Suprapubic skin (tissue), 4 donors: ENCODE measurements around the gene DIAPH2. TPM values are rescaled to one million over a fixed set of nuclear protein-coding genes. Genes with fewer than 3 reads are reported as not detected.

ENCODE experiments used
- DNase-seq, 2 donors: peaks; one replicate each; pipeline ENCODE4 v3.0.0-alpha.2; 2019; ENCODE audit warnings: low spot score in 2 of 2
- H3K27ac ChIP-seq: fragments of 200-600 bp; sonication (generic); one replicate; pipeline ENCODE4 v1.5.1; 2019
- H3K27me3 ChIP-seq: fragments of 200-600 bp; sonication (generic); one replicate; pipeline ENCODE4 v1.5.1; 2019
- H3K36me3 ChIP-seq: fragments of 200-600 bp; sonication (generic); one replicate; pipeline ENCODE4 v1.5.1; 2019
- H3K4me1 ChIP-seq: fragments of 200-600 bp; sonication (generic); one replicate; pipeline ENCODE4 v1.5.1; 2019
- H3K4me3 ChIP-seq: fragments of 200-600 bp; sonication (generic); one replicate; pipeline ENCODE4 v1.5.1; 2019; ENCODE audit warnings: mild to moderate bottlenecking
- H3K9me3 ChIP-seq: fragments of 200-600 bp; sonication (generic); one replicate; pipeline ENCODE4 v1.5.1; 2019
- CTCF ChIP-seq, 2 donors: fragments of 200-600 bp in 1 of 2; fragments of 450-650 bp in 1 of 2; sonication (generic) in 1 of 2; IDR thresholded peaks; one replicate each; pipeline ENCODE4 v1.5.1; 2016 to 2019; ENCODE audit warnings: antibody characterized with exemption in 2 of 2, mild to moderate bottlenecking in 1 of 2, moderate library complexity in 1 of 2
- EP300 ChIP-seq: sonication (generic); formaldehyde crosslinking; IDR thresholded peaks from one replicate; pipeline ENCODE4 v1.6.1; 2017; ENCODE audit warnings: antibody characterized with exemption
- POLR2A ChIP-seq, 2 donors: fragments of 450-650 bp; IDR thresholded peaks; one replicate each; pipeline ENCODE4 v1.6.1; 2017; ENCODE audit warnings: antibody characterized with exemption in 2 of 2, mild to moderate bottlenecking in 2 of 2, moderate library complexity in 2 of 2
- POLR2AphosphoS5 ChIP-seq, 3 donors: sonication (generic); formaldehyde crosslinking; IDR thresholded peaks; one replicate each; pipeline ENCODE4 v1.6.1; 2017; ENCODE audit warnings: antibody characterized with exemption in 3 of 3
- WGBS: methylation state at CpG from one replicate; pipeline ENCODE4 v1.1.5; 2018; 5-methylcytosine and 5-hydroxymethylcytosine counted together
- total RNA-seq, 4 donors: library from RNA; depleted of rRNA; stranded (reverse); fragments of >200 nt; gene quantifications; one replicate each; pipeline ENCODE4 v1.1.0, GENCODE V29; 2016

The DIAPH2 gene
- total RNA-seq, 4 donors from 2014 or later = 17.5 to 38.7 (median 18.6) TPM

GRCh38 chrX:96919672-96920071 lies 235.0 kb downstream of the DIAPH2 start:
- no peak for TF ChIP-seq CTCF (IDR thresholded peaks at IDR 0.05)
- no peak for TF ChIP-seq POLR2AphosphoS5 (IDR thresholded peaks at IDR 0.05)
- H3K36me3 ChIP-seq = no peaks in the 10 kb centered on the region
- no peak overlapping the region for H3K4me3 ChIP-seq
- H3K27me3 ChIP-seq = no peaks in the 10 kb centered on the region
- H3K27ac ChIP-seq = no peak overlapping the region
- DNase-seq = no peak
- H3K4me1 ChIP-seq = no peaks in the 10 kb centered on the region
- 91% methylated on average over 4 of the region's 4 CpGs for WGBS
- no peaks in the 10 kb centered on the region for H3K9me3 ChIP-seq

- Histone ChIP-seq H3K9me3 (no peaks in the 10 kb centered on the region), H3K36me3 (no peaks in the 10 kb centered on the region), H3K4me1 (no peaks in the 10 kb centered on the region), H3K27ac (no peak overlapping the region), H3K4me3 (no peak overlapping the region), H3K27me3 (no peaks in the 10 kb centered on the region)
- no peak for DNase-seq
- WGBS = 64% methylated on average over 3 of the region's 3 CpGs
- TF ChIP-seq POLR2A (IDR thresholded peaks at IDR 0.05) = no peak
- TF ChIP-seq POLR2AphosphoS5 (IDR thresholded peaks at IDR 0.05) = no peak
- TF ChIP-seq CTCF (IDR thresholded peaks at IDR 0.05) = no peak
- TF ChIP-seq EP300 = no peak
Observed at GRCh38 chrX:96924581-96924980, 239.9 kb downstream of the DIAPH2 start.

- TF ChIP-seq POLR2A (IDR thresholded peaks at IDR 0.05) (no peak), EP300 (no peak)
- no peak for DNase-seq
Observed at GRCh38 chrX:96929036-96929435, 244.4 kb downstream of the DIAPH2 start.

GRCh38 chrX:96957718-96958117 lies 273.1 kb downstream of the DIAPH2 start:
- H3K9me3 ChIP-seq = no peaks in the 10 kb centered on the region
- no peak for TF ChIP-seq EP300
- TF ChIP-seq CTCF (IDR thresholded peaks at IDR 0.05) = no peak
- no peak for TF ChIP-seq POLR2A (IDR thresholded peaks at IDR 0.05)
- no peak for TF ChIP-seq POLR2AphosphoS5 (IDR thresholded peaks at IDR 0.05)
- WGBS = 93% methylated on average over 4 of the region's 4 CpGs
- no peaks in the 10 kb centered on the region for H3K27me3 ChIP-seq
- H3K36me3 ChIP-seq = peaks cover 18% of the 10 kb centered on the region
- no peaks in the 10 kb centered on the region for H3K4me1 ChIP-seq
- no peak overlapping the region for H3K27ac ChIP-seq
- no peak for DNase-seq
- H3K4me3 ChIP-seq = no peak overlapping the region

More at GRCh38 chrX:96929036-96929435, 244.4 kb downstream of the DIAPH2 start:
- H3K9me3 ChIP-seq = no peaks in the 10 kb centered on the region
- H3K4me3 ChIP-seq = no peak overlapping the region
- H3K27me3 ChIP-seq = no peaks in the 10 kb centered on the region
- H3K4me1 ChIP-seq = no peaks in the 10 kb centered on the region
- H3K36me3 ChIP-seq = no peaks in the 10 kb centered on the region
- no peak overlapping the region for H3K27ac ChIP-seq

GRCh38 chrX:96971812-96972211 lies 287.2 kb downstream of the DIAPH2 start:
- TF ChIP-seq CTCF (IDR thresholded peaks at IDR 0.05) (no peak), POLR2AphosphoS5 (IDR thresholded peaks at IDR 0.05) (no peak), POLR2A (IDR thresholded peaks at IDR 0.05) (no peak), EP300 (no peak)
- WGBS = 56% methylated on average over 4 of the region's 4 CpGs

GRCh38 chrX:96978906-96979305 lies 294.3 kb downstream of the DIAPH2 start:
- TF ChIP-seq POLR2AphosphoS5 (IDR thresholded peaks at IDR 0.05) = no peak
- TF ChIP-seq CTCF (IDR thresholded peaks at IDR 0.05) = no peak
- TF ChIP-seq POLR2A (IDR thresholded peaks at IDR 0.05) = no peak
- TF ChIP-seq EP300 = no peak
- Histone ChIP-seq H3K4me1 (no peaks in the 10 kb centered on the region), H3K4me3 (no peak overlapping the region), H3K27ac (no peak overlapping the region), H3K27me3 (no peaks in the 10 kb centered on the region), H3K36me3 (no peaks in the 10 kb centered on the region), H3K9me3 (no peaks in the 10 kb centered on the region)
- WGBS = 35% methylated on average over 1 of the region's 1 CpG
- no peak for DNase-seq

More at GRCh38 chrX:96971812-96972211, 287.2 kb downstream of the DIAPH2 start:
- Histone ChIP-seq H3K36me3 (no peaks in the 10 kb centered on the region), H3K4me3 (no peak overlapping the region), H3K9me3 (no peaks in the 10 kb centered on the region), H3K4me1 (no peaks in the 10 kb centered on the region), H3K27ac (no peak overlapping the region), H3K27me3 (no peaks in the 10 kb centered on the region)
- no peak for DNase-seq
